CD4-positive, alpha-beta T cell treated with Interleukin-17A for 1 hour (primary cell): ENCODE measurements around the gene MED9.

Experiments
- DNase-seq: peaks from one replicate; pipeline ENCODE4 v3.0.0-alpha.2; 2020

Gene MED9

GRCh38 chr17:17519886-17520285 is 43.1 kb downstream of the MED9 start:
- no peak for DNase-seq

- no peak for DNase-seq
Measured at GRCh38 chr17:17520599-17521232, 43.9 kb downstream of the MED9 start.

DNA sequence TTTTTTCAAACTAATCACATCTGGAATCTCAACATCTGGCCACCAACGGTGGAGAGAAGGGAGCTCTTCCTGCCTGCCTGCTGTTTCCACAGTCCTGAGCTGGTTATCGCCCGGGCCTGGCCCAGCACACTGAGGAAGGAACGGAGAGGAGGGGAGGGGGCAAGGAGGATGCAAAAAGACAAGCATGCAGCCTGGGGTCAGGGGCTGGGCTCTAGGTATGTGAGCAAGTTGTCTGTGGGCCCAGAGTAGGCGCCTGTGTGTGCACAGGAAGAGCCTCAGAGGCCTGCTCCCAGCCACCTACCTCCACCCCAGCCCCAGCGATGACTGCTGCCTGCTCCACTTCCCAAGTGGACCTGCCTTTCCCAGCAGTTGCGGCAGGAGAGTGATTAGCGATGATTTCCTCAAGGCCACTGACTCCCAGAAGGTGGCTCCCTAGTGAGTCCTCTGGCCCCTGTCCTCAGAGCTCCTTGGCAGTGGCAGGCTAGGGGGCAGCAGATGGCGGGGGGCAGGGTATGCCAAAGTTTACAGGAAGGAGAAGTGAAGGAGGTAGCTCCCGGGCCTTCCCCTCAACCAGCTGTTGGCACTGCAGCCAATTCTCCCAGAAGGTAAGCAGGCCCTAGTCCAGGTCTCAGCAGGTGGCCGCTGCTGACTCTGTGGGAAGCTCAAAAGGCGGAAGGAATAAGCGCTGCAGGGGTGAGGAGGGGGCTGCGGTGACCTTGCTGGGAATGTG is 46.4 kb downstream of the MED9 start:
- DNase-seq = no peak

DNA sequence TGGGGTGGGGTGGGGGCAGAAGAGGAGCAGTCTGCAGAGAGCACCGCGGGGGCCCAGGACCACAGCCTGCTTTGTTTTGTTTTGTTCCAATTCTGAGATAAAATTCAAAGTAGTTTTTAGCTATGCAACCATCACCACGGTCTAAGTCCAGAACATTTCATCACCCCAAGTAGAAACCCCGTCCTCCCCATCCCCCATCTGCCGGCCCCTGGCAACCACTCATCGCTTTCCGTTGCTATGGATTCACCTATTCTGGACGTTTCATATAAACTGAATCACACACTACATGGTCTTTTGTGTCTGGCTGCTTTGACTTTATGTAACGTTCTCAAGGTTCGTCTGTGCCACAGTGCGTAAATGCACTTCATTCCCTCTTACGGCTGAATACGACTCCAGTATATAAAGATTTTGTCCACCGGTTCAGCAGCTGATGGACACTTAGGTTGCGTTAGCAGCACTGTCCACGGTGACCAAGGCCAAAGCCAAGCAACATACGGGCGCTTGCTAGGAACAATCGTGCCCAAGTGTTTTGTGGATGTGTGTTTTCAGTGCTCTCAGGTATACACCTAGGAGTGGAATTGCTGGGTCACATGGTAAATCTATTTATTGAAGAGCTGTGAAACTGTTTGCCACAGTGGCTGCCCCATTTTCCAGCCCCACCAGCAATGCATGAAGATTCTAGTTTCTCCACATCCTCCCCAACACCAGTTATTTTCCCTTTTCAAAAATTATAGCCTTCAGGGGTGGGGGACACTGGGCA is 47.1 kb downstream of the MED9 start:
- DNase-seq = no peak

DNA sequence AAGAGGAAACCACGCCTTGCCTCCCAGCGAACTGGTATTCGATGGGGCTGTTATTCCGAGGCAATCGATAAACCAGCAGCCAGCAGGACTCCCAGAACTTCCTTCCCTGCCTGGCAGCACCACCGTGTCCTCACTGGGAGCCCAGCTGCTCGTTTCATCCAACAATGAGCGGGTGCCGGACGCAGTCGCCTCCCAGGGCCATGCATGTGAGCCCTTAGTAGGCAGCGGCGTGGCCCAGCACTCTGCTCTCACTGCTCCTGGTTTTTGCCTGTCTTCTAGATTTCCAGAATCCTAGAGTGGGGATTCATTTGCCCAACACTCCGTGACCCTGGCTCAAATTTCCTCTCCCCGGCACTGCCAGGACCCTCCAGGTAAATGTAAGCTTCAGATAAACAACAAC is 48.5 kb downstream of the MED9 start:
- DNase-seq = no peak

DNA sequence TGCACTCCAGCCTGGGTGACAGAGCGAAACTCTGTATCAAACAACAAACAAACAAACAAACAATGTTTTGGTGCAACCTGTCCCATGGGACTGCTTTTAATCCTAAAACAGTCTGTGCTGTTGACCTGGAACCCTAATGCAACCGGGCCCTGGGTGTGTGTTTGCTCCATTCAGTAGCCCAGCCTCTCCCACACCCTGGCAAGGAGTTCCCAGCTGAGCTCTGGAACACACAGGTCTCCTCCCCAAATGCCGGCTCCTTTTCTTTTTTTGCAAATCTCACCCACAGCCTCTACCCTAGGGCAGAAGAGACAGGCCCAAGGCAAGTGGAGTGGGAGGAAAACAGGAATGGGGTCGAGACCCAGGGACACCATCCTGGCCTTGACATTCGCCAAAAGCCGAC is 49.2 kb downstream of the MED9 start:
- no peak for DNase-seq

DNA sequence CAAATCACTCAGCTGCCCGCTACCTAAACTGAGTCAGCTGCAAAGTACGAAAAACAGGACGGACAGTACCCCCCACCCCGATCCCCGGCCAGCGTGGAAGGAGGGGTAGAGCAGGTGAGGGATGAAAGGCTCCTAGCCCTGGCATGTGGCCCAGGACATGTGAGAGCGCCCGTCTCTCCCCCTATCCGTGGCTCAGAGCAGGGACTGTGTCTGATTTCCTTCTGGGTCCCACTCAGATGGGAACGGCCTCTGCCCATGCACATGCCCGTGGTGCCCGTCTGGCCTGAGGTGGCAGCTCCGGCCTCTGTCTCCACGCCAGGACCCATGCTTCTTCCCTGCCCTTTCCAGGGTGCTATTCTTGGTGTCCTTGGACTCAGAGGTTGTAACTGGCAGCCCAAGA is 49.6 kb downstream of the MED9 start:
- no peak for DNase-seq

GRCh38 chr17:17527534-17527933 is 50.7 kb downstream of the MED9 start:
- DNase-seq = no peak

DNA sequence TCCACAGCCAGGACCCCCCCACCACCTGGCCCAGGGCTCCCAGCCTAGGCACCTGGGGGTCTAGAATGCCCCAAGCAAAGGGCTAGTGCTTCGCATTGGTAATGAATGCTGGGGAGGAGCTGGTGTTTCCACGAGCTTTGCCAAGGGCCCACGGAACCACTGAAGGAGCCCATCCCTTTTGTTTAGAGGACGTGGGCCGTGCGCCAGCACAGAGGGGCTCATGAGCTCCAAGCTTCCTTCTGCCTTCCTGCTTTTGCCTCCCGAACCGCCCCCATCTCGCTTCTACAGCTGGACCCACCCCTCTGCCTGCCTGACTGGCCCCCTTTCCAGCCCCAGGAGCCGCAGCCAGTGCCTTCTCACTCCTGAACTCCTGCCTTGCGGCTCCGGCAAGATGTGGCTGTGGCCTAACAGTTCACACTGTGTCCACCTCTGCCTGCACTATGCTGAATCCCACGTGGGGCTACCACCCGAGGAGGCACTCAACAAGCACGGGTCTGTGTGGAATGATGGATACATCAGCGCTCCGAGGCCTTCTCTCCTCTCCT is 51.2 kb downstream of the MED9 start:
- DNase-seq = no peak

- no peak for DNase-seq
Measured at GRCh38 chr17:17528696-17529652, 52.2 kb downstream of the MED9 start.

GRCh38 chr17:17531156-17531555 is 54.4 kb downstream of the MED9 start:
- no peak for DNase-seq

DNA sequence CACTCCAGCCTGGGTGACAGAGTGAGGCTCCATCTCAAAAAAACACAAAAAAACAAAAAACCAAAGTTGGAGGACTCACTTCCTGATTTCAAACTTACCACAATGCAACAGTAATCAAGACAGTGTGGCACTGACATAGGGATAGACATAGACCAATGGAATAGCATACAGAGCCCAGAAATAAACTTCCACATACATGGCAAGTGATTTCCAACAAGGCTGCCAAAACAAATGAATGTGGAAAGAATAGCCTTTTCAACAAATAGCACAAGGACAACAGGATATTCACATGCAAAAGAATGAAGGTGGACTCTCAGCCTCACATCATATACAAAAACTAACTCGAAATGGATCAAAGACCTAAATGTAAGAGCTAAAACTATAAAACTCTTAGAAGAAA is 56.2 kb downstream of the MED9 start:
- no peak for DNase-seq

DNA sequence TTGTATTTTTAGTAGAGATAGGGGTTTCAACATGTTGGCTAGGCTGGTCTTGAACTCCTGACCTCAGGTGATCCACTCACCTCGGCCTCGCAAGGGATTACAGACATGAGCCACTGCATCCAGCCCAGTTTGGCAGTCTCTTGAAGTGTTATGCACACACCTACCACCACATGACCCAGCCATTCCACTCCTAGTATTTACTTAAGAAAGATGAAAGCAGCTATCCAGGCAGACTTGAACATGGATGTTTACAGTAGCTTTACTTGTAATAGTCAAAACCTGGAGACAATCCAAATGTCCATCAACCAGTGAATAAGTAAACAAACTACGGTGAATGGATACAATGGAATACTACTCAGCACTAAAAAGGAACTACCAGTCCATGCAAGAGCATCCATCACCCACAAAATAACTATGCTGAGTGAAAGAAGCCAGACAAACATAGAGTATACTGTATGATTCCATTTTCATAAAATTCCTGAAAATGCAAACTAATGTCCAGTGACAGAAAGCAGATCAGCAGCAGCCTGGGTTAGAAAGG is 57.2 kb downstream of the MED9 start:
- no peak for DNase-seq

GRCh38 chr17:17535957-17536356 is 59.2 kb downstream of the MED9 start:
- DNase-seq = no peak

- no peak for DNase-seq
Measured at GRCh38 chr17:17536702-17537101, 59.9 kb downstream of the MED9 start.

GRCh38 chr17:17537311-17538099 is 60.7 kb downstream of the MED9 start:
- no peak for DNase-seq

DNA sequence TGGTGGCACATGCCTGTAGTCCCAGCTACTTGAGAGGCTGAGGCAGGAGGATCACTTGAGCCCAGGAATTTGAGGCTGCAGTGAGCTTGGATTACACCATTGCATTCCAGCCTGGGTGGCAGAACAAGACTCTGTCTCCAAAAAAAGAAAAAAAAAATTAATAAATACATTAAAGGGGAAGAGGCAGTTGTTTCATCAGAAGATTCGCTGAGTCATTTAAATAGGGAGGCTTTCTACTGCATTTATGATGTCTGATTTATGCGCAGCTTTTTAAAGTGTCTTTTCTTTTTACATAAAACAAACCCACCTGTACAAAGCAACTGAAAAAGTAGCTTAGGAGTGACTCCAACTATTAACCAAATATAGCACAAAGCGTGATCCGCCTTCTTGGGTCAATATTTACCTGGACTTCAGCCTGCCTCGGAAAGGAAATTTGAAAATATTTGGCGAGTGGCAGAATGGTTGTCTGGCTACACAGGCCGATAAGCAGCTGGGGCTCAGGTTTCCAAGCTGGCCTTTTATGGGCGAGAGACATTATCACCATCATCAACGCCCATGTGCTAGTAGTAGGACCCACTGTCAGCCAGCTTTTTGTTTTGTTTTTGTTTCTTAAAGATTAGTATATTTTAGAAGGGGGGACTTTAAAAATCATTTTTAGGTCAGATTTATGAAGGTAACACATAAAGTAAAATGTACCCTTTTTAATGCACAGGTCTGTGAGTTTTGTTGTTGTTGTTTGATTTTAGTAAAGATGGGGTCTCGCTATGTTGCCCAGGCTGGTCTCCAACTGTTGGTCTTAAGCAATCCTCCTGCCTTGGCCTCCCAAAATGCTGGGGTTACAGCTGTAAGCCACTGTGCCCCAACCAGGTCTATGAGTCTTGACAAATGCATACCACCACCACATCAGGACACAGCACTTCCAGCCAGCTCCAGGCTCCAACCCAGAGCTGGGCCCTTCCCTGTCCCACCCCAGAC is 61.9 kb downstream of the MED9 start:
- DNase-seq = no peak

DNA sequence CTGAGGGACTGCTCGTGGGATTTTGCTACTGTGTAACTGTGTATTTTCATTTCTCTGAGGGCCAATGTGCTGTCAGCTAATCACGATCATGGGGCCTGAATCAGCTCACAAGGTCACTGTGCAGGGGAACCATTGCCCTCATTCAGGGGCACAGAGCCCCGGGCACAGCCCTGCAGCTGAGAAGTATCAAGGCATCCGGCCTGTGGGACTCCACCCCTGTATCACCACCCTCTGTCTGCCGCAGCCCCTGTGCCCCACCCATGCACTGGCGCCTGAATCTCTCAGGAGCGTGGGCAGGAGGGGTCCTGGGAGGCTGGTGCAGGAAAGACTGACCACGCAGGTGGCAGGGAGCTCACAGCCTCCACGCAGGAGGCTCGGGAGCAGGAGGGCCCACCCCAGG is 62.8 kb downstream of the MED9 start:
- no peak for DNase-seq

GRCh38 chr17:17540278-17540906 is 63.6 kb downstream of the MED9 start:
- no peak for DNase-seq
